ENCODE results near the gene KIF26A.
"Not testable (repeated sequence)": the region's sequence is repeated elsewhere in the genome, so short reads cannot be mapped to it uniquely, and the experiment has no call there.

Gene KIF26A

GRCh38 chr14:104192146-104192882 is 53.9 kb downstream of the KIF26A start:
- DNase-seq (ENCODE audit: low spot score), result no peak

- DNase-seq (ENCODE audit: low spot score), result no peak
These were observed 54.5 kb downstream of the KIF26A start for GRCh38 chr14:104192883-104193245.

GRCh38 chr14:104194016-104194415 is 55.6 kb downstream of the KIF26A start:
- no peak for DNase-seq (ENCODE audit: low spot score)

GRCh38 chr14:104194716-104195115 is 56.3 kb downstream of the KIF26A start:
- no peak for DNase-seq (ENCODE audit: low spot score)

GRCh38 chr14:104195361-104195760 is 57.0 kb downstream of the KIF26A start:
- no peak for DNase-seq (ENCODE audit: low spot score)

- no peak for DNase-seq (ENCODE audit: low spot score)
These were observed 57.5 kb downstream of the KIF26A start for GRCh38 chr14:104195878-104196277.

- no peak for DNase-seq (ENCODE audit: low spot score)
These were observed 58.2 kb downstream of the KIF26A start for GRCh38 chr14:104196461-104197140.

GRCh38 chr14:104197449-104198247 is 59.3 kb downstream of the KIF26A start:
- DNase-seq (ENCODE audit: low spot score), result no peak

- DNase-seq (ENCODE audit: low spot score), result no peak
These were observed 61.0 kb downstream of the KIF26A start for GRCh38 chr14:104199266-104199895.

GRCh38 chr14:104200106-104200505 is 61.7 kb downstream of the KIF26A start:
- no peak for DNase-seq (ENCODE audit: low spot score)

- DNase-seq (ENCODE audit: low spot score), result no peak
These were observed 62.2 kb downstream of the KIF26A start for GRCh38 chr14:104200591-104200990.

GRCh38 chr14:104201063-104201462 is 62.7 kb downstream of the KIF26A start:
- no peak for DNase-seq (ENCODE audit: low spot score)

GRCh38 chr14:104201496-104201895 is 63.1 kb downstream of the KIF26A start:
- no peak for DNase-seq (ENCODE audit: low spot score)

GRCh38 chr14:104202259-104203070 is 64.1 kb downstream of the KIF26A start:
- no peak for DNase-seq (ENCODE audit: low spot score)

GRCh38 chr14:104203071-104203425 is 64.7 kb downstream of the KIF26A start:
- DNase-seq (ENCODE audit: low spot score), result no peak

- no peak for DNase-seq (ENCODE audit: low spot score)
These were observed 66.3 kb downstream of the KIF26A start for GRCh38 chr14:104204660-104205149.

GRCh38 chr14:104205781-104206180 is 67.4 kb downstream of the KIF26A start:
- no peak for DNase-seq (ENCODE audit: low spot score)

- DNase-seq (ENCODE audit: low spot score), result no peak
These were observed 68.0 kb downstream of the KIF26A start for GRCh38 chr14:104206281-104206904.

- DNase-seq (ENCODE audit: low spot score), result no peak
These were observed 69.0 kb downstream of the KIF26A start for GRCh38 chr14:104207142-104208014.

- not testable (repeated sequence) for DNase-seq (ENCODE audit: low spot score)
These were observed 69.6 kb downstream of the KIF26A start for GRCh38 chr14:104208015-104208295.
